OCI-LY1 (cell line): Measurements from ENCODE around the gene MSH3.

Source experiments
- CTCF ChIP-seq: fragments of 200-600 bp; sonication (generic), shearing (Covaris generic); IDR thresholded peaks from 2 replicates; pipeline ENCODE4 v1.5.1; 2017; ENCODE audit warnings: mild to moderate bottlenecking, antibody characterized with exemption, low read length, moderate library complexity, mixed read lengths
- EZH2 ChIP-seq: fragments of 200-600 bp; sonication (generic), shearing (Covaris generic); IDR thresholded peaks from 2 replicates; pipeline ENCODE4 v1.8.0; 2017; ENCODE audit warnings: borderline replicate concordance, mixed run types, mild to moderate bottlenecking, antibody characterized with exemption, low read length, moderate library complexity, mixed read lengths

GRCh38 chr5:80799573-80799972, 145.1 kb downstream of the MSH3 start:
- TF ChIP-seq CTCF: no peak
- TF ChIP-seq EZH2: no peak
